GM12892 (cell line): ENCODE measurements around the gene VPS35L.

ENCODE experiments used
- POLR2A ChIP-seq: IDR thresholded peaks from 2 replicates; pipeline ENCODE4 v1.6.1; 2011; ENCODE audit warnings: low read depth, low read length, control low read depth
- POLR2AphosphoS5 ChIP-seq: IDR thresholded peaks from 2 replicates; pipeline ENCODE4 v1.6.1; 2011; ENCODE audit warnings: low read depth, low read length, control low read depth
- TAF1 ChIP-seq: IDR thresholded peaks from 2 replicates; pipeline ENCODE4 v1.6.1; 2011; ENCODE audit warnings: low read depth, mild to moderate bottlenecking, control low read depth, low read length, borderline replicate concordance

GRCh38 chr16:19520861-19521331, 34.6 kb upstream of the VPS35L start:
- TF ChIP-seq POLR2A (no peak), POLR2AphosphoS5 (no peak), TAF1 (no peak)
